ENCODE measurements around the gene KLHL13.

DNA sequence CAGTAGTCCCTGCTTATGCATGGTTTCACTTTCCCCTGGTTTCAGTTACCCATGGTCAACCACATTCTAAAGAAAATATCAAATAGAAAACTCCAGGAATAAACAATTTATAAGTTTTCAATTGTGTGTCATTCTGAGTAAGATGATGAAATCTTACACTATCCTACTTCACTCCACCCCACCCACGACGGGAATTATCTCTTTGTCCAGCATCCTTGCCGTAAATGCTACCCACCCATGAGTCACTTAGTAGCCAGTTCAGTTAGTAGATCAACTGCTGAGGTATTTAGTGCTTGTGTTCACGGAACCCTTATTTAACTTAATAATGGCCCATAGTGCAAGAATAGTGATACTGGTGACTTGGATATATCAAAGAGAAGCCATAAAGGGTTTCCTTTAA, 91.4 kb downstream of the KLHL13 start:
- TF ChIP-seq, protein P1, sequence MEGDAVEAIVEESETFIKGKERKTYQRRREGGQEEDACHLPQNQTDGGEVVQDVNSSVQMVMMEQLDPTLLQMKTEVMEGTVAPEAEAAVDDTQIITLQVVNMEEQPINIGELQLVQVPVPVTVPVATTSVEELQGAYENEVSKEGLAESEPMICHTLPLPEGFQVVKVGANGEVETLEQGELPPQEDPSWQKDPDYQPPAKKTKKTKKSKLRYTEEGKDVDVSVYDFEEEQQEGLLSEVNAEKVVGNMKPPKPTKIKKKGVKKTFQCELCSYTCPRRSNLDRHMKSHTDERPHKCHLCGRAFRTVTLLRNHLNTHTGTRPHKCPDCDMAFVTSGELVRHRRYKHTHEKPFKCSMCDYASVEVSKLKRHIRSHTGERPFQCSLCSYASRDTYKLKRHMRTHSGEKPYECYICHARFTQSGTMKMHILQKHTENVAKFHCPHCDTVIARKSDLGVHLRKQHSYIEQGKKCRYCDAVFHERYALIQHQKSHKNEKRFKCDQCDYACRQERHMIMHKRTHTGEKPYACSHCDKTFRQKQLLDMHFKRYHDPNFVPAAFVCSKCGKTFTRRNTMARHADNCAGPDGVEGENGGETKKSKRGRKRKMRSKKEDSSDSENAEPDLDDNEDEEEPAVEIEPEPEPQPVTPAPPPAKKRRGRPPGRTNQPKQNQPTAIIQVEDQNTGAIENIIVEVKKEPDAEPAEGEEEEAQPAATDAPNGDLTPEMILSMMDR (IDR thresholded peaks at IDR 0.05) = no peak
- no peak for TF ChIP-seq POLR2A (IDR thresholded peaks at IDR 0.05)
